ENCODE measurements around the gene TRPM3.

- TF ChIP-seq CTCF (conservative IDR thresholded peaks at IDR 0.05 in 1 of 2, IDR thresholded peaks at IDR 0.05 in 1 of 2; ENCODE audit: extremely low read depth in 1 of 2, insufficient read depth in 1 of 2, low read depth in 1 of 2, low read length in 2 of 2) (no peak), EZH2 (IDR thresholded peaks at IDR 0.05; ENCODE audit: borderline replicate concordance, low read length) (no peak)
Observed at GRCh38 chr9:71130521-71130920, 9.1 kb upstream of the TRPM3 start.
